LNCAP (cell line): ENCODE results near the gene SSR3.

Experiments
- CTCF ChIP-seq: fragments of 450-650 bp; IDR thresholded peaks from 2 replicates; pipeline ENCODE4 v1.5.1; 2017; ENCODE audit warnings: mild to moderate bottlenecking

Gene SSR3

DNA sequence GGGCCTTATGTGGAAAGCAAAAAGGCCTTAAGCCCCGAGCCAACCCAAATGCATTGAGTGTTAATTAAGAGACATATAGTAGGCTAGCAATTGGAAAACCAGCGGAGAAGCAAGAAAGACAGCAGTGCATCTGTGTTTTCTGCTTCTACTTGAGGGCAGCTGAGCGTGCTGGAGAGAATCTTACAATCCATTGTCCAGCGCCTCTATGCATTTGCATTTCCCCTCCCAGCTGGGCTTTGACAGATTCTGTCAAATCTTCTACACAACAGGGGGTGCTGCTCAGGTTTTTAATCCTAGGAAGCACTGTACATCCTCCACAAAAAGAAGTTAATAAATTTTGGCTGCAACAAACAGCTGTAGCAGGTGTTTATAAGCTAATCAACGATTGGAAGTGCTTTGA, 23.9 kb downstream of the SSR3 start:
- no peak for TF ChIP-seq CTCF

DNA sequence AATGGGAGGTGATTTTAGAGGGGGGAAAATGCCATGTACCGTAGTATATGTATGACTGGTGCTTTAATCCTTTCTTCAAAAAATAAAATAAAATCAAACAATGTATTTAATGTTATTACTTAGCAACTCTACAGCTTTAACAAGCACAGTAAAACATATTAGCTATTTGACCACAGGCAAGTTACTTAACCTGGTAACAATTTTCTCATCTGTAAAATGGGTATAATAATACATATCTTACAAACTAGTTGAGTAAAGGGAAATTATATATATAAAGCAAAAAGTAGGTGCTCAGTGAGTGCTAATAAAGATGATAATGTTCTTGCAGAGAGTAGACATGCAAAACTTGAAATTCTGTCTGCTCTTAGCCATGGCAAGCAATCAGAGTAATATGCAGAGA, 27.9 kb downstream of the SSR3 start:
- TF ChIP-seq CTCF: no peak

DNA sequence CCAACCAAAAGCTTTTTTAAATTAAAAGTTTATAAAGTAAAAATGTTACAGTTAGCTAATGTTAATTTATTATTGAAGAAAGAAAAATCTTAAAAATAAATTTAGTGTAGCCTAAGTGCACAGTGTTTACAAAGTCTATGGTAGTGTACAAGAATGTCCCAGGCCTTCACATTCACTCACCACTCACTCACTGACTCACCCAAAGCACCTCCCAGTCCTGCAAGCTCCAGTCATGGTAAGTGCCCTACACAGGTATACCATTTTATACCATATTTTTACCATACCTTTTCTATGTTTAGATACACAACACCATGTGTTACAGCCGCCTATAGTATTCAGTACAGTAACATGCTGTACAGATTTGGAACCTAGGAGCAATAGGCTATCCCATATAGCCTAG, 29.1 kb downstream of the SSR3 start:
- no peak for TF ChIP-seq CTCF

- TF ChIP-seq CTCF: no peak
Measured at GRCh38 chr3:156522673-156523072, 32.2 kb downstream of the SSR3 start.

- no peak for TF ChIP-seq CTCF
Measured at GRCh38 chr3:156519758-156520162, 35.2 kb downstream of the SSR3 start.

DNA sequence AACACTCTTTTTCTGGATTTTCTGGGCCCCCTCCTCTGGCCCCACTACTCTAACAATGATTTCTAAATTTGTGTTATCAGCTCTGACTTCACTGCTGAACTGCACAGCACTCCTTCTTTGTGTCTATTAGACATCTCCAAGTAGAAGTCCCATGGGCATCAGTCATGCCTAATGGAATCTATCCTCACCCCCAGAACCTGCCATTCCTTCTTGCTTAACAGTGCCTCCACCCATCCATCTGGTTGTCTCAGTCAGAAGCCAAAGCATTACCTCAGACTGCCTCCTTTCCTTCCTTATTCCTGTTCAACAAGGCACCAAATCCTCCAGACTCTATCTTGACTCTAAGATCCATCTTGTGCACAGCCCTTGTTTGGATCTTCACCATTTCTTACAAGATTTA, 36.2 kb downstream of the SSR3 start:
- TF ChIP-seq CTCF: no peak

GRCh38 chr3:156516961-156517360, 38.0 kb downstream of the SSR3 start:
- no peak for TF ChIP-seq CTCF

- no peak for TF ChIP-seq CTCF
Measured at GRCh38 chr3:156516284-156516683, 38.6 kb downstream of the SSR3 start.
